D721Med (cell line): ENCODE measurements around the gene POTEC.
"Not testable (repeated sequence)": the region's sequence is repeated elsewhere in the genome, so short reads cannot be mapped to it uniquely, and the experiment has no call there.

ENCODE experiments used
- DNase-seq: peaks from one replicate; pipeline ENCODE4 v3.0.0; 2011; ENCODE audit warnings: low spot score; ENCODE audit not compliant: insufficient read length
- FAIRE-seq: peaks from 2 replicates; lab custom pipeline; 2011; peaks lifted over from hg19 to GRCh38; lab: Jason Lieb, UNC

The POTEC gene

GRCh38 chr18:14465989-14466388 lies 77.4 kb downstream of the POTEC start:
- FAIRE-seq, DNase-seq: not testable (repeated sequence)
